MG63 (cell line): ENCODE measurements around the gene STMN3. TPM values are rescaled to one million over a fixed set of nuclear protein-coding genes. Genes with fewer than 3 reads are reported as not detected.

ENCODE experiments used
- DNase-seq: peaks from one replicate; pipeline ENCODE4 v3.0.0-alpha.2; 2020
- H3K27me3 ChIP-seq: fragments of 250-450 bp; sonication (Bioruptor Pico); 2 replicates; pipeline ENCODE4 v1.5.1; 2020; ENCODE audit warnings: mild to moderate bottlenecking, moderate library complexity
- H3K36me3 ChIP-seq: fragments of 250-450 bp; sonication (Bioruptor Pico); 2 replicates; pipeline ENCODE4 v1.5.1; 2020; ENCODE audit warnings: mild to moderate bottlenecking, moderate library complexity
- H3K4me3 ChIP-seq: fragments of 250-450 bp; sonication (Bioruptor Pico); 2 replicates; pipeline ENCODE4 v1.5.1; 2020; ENCODE audit warnings: mild to moderate bottlenecking, moderate library complexity
- H3K9me3 ChIP-seq: fragments of 250-450 bp; sonication (Bioruptor Pico); 2 replicates; pipeline ENCODE4 v1.5.1; 2020; ENCODE audit warnings: mild to moderate bottlenecking, moderate library complexity
- total RNA-seq: library from RNA; depleted of rRNA; stranded (reverse); fragments of >200 nt; shearing (Covaris generic); gene quantifications from 2 replicates; pipeline ENCODE4 v1.2.3, GENCODE V29; 2014; ENCODE audit warnings: low replicate concordance; rRNA removed

The STMN3 gene
- total RNA-seq = 71.2 and 98.0 TPM in 2 replicates

DNA sequence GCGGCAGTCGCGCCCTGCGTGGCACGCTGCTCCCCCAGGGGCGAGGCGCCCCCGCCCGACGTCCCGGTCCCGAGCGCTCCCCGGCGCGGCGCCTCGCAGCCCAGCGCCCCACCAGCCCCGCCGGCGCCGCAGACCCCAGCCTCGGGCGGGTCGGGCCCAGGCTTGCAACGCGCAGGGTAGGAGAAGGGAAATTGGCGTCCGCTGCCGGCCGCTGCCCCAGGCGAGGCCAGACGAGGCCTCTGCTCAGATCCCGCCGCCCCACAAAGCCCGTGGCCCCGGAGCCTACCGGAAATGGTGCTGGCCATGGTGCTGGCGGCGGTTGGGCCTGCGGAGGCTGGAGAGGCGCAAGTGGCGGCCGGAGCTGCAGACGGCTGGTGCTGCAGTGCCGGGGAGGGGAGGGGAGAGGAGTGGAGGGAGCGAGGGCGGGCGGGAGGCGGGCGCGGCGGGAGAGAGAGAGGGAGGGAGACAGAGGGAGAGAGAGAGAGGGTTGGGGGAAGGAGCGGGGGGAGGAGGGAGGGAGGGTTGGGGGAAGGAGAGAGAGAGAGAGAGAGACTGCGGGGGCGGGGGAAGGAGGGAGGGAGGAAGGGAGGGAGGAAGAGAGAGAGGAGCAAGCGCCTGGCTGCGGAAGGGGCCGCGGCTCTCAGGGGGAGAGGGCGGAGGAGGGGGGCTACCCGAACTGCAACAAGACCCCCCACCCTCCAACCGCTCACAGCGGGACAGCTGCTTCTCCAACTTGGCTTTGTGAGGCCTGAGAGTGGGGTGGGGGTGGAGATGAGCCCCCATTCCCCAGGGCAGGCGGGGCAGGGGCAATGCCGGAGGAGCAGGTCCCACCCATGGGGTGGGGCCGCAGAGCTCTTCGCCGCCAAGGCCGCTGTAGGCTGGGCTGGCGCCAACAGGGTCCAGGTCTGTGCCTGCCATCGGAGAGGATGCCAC, at the start of gene STMN3:
Gene STMN3, minus strand, starts transcription at position 384 of the 933 bp plus-strand sequence. Its CDS starts 79 bp downstream, at position 305.
- peak within 1 kb of the TSS; percentile 67 for H3K4me3 ChIP-seq
- peak; percentile 97 for DNase-seq
- no peaks in the 10 kb centered on the region for H3K9me3 ChIP-seq
- H3K27me3 ChIP-seq = no peaks in the 10 kb centered on the region
- 0 out of 2 replicates have a peak, but pooled peaks cover 2% of the 10 kb centered on the region for H3K36me3 ChIP-seq

- no peak overlapping the region for H3K4me3 ChIP-seq
- no peak for DNase-seq
These were observed 48.9 kb upstream of the STMN3 start for GRCh38 chr20:63702036-63702665.

GRCh38 chr20:63701329-63702035, 48.3 kb upstream of the STMN3 start:
- H3K36me3 ChIP-seq = peaks cover 64% of the 10 kb centered on the region
- H3K9me3 ChIP-seq = no peaks in the 10 kb centered on the region
- no peak overlapping the region for H3K4me3 ChIP-seq
- no peak for DNase-seq
- H3K27me3 ChIP-seq = no peaks in the 10 kb centered on the region

More at GRCh38 chr20:63702036-63702665, 48.9 kb upstream of the STMN3 start:
- no peaks in the 10 kb centered on the region for H3K9me3 ChIP-seq
- no peaks in the 10 kb centered on the region for H3K27me3 ChIP-seq
- peaks cover 70% of the 10 kb centered on the region for H3K36me3 ChIP-seq

GRCh38 chr20:63701051-63701328, 47.8 kb upstream of the STMN3 start:
- no peak for DNase-seq
- Histone ChIP-seq H3K9me3 (no peaks in the 10 kb centered on the region), H3K27me3 (no peaks in the 10 kb centered on the region), H3K36me3 (peaks cover 59% of the 10 kb centered on the region), H3K4me3 (no peak overlapping the region)

DNA sequence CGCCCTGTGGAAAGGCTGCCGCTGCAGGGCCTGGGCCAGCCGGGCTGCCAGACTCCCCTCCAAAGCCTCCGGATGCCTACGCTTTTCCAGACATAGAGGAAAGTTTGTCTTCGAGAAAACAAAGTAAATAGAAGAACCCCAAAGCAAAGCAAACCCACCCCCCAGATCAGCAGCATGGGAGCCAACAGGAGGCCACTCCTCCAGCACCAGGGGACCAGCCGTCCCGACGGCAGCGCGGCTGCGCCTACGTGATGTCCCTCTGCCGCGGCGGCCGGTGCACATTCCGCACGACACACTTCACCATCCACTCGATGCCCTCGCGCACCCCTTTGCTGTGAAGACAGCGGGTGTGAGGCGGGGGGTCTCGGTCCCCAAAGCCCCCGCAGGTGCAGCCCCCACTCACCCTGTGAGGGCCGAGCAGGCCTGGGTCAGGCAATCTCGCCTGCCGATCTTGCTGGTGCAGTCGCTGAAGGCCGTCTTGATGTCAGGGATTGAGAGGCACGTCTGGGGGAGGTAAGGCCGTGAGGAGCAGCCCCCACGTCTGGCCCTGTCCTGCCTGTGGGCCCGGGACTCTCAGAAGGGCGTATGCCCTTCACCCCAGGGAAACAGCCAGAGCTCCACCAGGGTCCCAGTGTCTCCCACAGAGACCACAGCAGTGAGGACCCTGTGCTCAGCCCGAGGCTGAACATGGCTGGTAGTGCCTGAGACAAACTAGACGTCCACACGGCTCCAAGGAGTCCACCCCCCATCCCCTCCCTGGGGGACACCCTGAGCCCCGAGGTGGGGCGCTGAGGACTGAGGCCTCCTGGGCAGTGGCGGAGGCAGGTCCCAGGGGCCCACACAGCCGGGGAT, 47.2 kb upstream of the STMN3 start:
- no peak for DNase-seq
- no peaks in the 10 kb centered on the region for H3K27me3 ChIP-seq
- peaks cover 55% of the 10 kb centered on the region for H3K36me3 ChIP-seq
- H3K4me3 ChIP-seq = no peak overlapping the region
- no peaks in the 10 kb centered on the region for H3K9me3 ChIP-seq

DNA sequence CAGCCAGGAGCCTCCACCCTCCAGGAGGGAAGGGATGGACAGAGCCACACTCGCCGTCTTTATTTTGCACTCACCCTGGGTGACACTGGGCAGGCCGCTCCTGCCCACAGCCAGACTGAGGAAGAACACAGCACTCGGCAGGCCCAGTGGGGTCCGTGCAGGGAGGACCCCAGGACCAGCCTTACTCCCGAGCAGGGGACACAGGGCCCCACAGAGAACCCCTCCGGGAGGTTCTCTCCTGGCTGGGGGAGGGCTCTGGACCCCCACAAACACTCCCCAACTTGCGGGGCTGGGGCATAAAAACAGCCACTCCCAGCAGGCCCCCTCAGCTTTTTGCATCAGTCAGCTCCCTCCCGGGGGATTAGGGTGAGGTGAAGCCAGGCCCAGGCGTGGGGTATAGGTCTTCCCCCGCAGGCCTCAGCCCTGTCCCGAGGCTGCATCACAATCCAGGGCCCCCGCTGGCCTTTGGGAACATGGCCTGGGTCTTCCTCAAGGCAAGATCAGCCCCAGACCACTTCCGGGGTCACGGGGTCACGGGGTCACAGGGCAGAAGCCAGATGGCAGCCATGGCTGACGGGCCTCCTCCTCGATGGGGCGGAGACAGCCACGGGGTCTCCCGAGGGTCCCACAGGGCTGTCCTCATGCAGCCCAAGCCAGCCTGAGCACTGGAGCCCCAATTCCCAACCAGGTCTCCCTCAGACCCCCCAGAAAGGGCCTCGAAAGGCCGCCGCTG, 46.4 kb upstream of the STMN3 start:
- H3K36me3 ChIP-seq = peaks cover 53% of the 10 kb centered on the region
- DNase-seq = no peak

GRCh38 chr20:63698739-63699465, 45.7 kb upstream of the STMN3 start:
- Histone ChIP-seq H3K36me3 (peaks cover 53% of the 10 kb centered on the region), H3K4me3 (no peak overlapping the region), H3K9me3 (0 out of 2 replicates have a peak, but pooled peaks cover 2% of the 10 kb centered on the region), H3K27me3 (no peaks in the 10 kb centered on the region)
- DNase-seq = peak; percentile 92

More for the DNA sequence above, 46.4 kb upstream of the STMN3 start:
- H3K9me3 ChIP-seq = no peaks in the 10 kb centered on the region
- no peaks in the 10 kb centered on the region for H3K27me3 ChIP-seq
- H3K4me3 ChIP-seq = no peak overlapping the region

DNA sequence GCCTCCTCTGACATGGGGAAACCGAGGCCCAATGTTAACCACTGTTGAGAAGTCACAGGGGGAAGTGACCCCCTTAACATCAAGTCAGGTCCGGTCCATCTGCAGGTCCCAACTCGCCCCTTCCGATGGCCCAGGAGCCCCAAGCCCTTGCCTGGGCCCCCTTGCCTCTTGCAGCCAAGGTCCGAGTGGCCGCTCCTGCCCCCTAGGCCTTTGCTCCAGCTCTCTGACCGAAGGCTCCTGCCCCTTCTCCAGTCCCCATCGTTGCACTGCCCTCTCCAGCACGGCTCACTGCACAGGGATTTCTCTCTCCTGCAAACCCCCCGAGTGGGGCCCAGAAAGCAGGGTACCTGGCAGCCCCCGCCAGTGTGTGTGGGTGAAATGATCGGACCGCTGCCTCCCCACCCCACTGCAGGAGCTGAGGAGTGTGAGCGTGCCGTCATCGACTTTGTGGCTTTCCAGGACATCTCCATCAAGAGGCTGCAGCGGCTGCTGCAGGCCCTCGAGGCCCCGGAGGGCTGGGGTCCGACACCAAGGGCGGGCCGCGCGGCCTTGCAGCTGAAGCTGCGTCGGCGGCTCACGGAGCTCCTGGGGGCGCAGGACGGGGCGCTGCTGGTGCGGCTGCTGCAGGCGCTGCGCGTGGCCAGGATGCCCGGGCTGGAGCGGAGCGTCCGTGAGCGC, 44.8 kb upstream of the STMN3 start:
- no peak for DNase-seq
- peaks cover 49% of the 10 kb centered on the region for H3K36me3 ChIP-seq
- 0 out of 2 replicates have a peak, but pooled peaks cover 2% of the 10 kb centered on the region for H3K9me3 ChIP-seq
- no peak overlapping the region for H3K4me3 ChIP-seq
- H3K27me3 ChIP-seq = no peaks in the 10 kb centered on the region

GRCh38 chr20:63697357-63697867, 44.2 kb upstream of the STMN3 start:
- Histone ChIP-seq H3K27me3 (no peaks in the 10 kb centered on the region), H3K36me3 (peaks cover 45% of the 10 kb centered on the region), H3K4me3 (no peak overlapping the region), H3K9me3 (0 out of 2 replicates have a peak, but pooled peaks cover 2% of the 10 kb centered on the region)
- no peak for DNase-seq

GRCh38 chr20:63696628-63697356, 43.6 kb upstream of the STMN3 start, which contains the start of gene TNFRSF6B:
Gene TNFRSF6B, plus strand, starts transcription at chr20:63696652. Its CDS starts 116 bp downstream, at chr20:63696768.
- Histone ChIP-seq H3K36me3 (peaks cover 43% of the 10 kb centered on the region), H3K9me3 (0 out of 2 replicates have a peak, but pooled peaks cover 2% of the 10 kb centered on the region), H3K27me3 (no peaks in the 10 kb centered on the region), H3K4me3 (no peak within 1 kb of the TSS)
- DNase-seq = no peak

DNA sequence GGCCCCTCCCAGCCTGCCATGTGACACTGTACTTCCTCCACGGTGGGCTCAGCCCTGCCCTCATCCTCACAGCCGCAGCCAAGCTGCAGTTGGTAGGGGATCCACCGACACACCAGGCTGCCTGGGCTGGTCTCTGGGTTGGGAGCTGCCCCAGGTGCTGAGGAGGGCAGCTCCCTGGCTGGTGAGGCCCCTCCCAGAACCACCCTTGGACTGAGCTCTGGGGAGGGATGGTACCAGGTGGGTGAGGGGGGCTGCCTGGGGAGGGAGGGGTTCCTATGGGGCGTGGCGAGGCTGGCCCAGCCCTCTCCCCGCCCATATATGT, 43.0 kb upstream of the STMN3 start:
- peaks cover 43% of the 10 kb centered on the region for H3K36me3 ChIP-seq
- DNase-seq = peak; percentile 41
- no peaks in the 10 kb centered on the region for H3K27me3 ChIP-seq
- H3K4me3 ChIP-seq = no peak overlapping the region
- 0 out of 2 replicates have a peak, but pooled peaks cover 2% of the 10 kb centered on the region for H3K9me3 ChIP-seq

DNA sequence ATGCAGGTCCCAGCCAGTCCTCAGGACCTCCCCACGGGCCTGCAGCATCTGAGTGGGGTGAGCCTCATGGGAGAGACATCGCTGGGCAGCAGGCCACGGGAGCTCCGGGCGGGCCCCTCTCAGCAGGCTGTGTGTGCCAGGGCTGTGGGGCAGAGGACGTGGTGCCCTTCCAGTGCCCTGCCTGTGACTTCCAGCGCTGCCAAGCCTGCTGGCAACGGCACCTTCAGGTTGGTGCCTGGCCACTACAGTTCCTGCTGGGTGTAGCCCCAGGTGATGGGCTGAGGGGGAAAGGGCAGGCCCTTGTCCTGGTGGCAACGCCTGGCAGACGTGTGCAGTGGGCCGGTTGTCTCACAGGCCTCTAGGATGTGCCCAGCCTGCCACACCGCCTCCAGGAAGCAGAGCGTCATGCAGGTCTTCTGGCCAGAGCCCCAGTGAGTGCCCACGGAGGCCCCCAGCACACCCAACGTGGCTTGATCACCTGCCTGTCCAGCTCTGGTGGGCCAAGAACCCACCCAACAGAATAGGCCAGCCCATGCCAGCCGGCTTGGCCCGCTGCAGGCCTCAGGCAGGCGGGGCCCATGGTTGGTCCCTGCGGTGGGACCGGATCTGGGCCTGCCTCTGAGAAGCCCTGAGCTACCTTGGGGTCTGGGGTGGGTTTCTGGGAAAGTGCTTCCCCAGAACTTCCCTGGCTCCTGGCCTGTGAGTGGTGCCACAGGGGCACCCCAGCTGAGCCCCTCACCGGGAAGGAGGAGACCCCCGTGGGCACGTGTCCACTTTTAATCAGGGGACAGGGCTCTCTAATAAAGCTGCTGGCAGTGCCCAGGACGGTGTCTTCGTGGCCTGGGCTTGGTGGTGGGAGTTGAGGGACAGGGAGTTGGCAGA, 42.4 kb upstream of the STMN3 start:
- Histone ChIP-seq H3K27me3 (no peaks in the 10 kb centered on the region), H3K9me3 (0 out of 2 replicates have a peak, but pooled peaks cover 2% of the 10 kb centered on the region), H3K36me3 (peaks cover 43% of the 10 kb centered on the region), H3K4me3 (no peak overlapping the region)
- DNase-seq = no peak
